HG03442 (cell line): Measurements from ENCODE around the gene GIN1.
"Not testable (repeated sequence)": the region's sequence is repeated elsewhere in the genome, so short reads cannot be mapped to it uniquely, and the experiment has no call there.

Experiments
- ATAC-seq: cut with Tn5 transposase; IDR thresholded peaks from one replicate; pipeline ENCODE4 v1.9.1; 2021; ENCODE audit warnings: mild to moderate bottlenecking, moderate library complexity; ENCODE audit not compliant: unreplicated experiment

Gene GIN1

GRCh38 chr5:103110403-103110802 lies 9.5 kb downstream of the GIN1 start:
- no peak for ATAC-seq

- no peak for ATAC-seq
Observed at GRCh38 chr5:103109277-103109676, 10.7 kb downstream of the GIN1 start.

GRCh38 chr5:103108086-103108485 lies 11.9 kb downstream of the GIN1 start:
- no peak for ATAC-seq

- ATAC-seq = no peak
Observed at GRCh38 chr5:103102234-103102633, 17.7 kb downstream of the GIN1 start.

- ATAC-seq = no peak
Observed at GRCh38 chr5:103101079-103101750, 18.7 kb downstream of the GIN1 start.

GRCh38 chr5:103098993-103099392 lies 20.9 kb downstream of the GIN1 start:
- no peak for ATAC-seq

GRCh38 chr5:103094737-103095136 lies 25.2 kb downstream of the GIN1 start:
- no peak for ATAC-seq

GRCh38 chr5:103093727-103094126 lies 26.2 kb downstream of the GIN1 start:
- ATAC-seq = no peak

- ATAC-seq = no peak
Observed at GRCh38 chr5:103092676-103093075, 27.3 kb downstream of the GIN1 start.

GRCh38 chr5:103090791-103091190 lies 29.1 kb downstream of the GIN1 start:
- ATAC-seq = no peak

GRCh38 chr5:103089272-103089671 lies 30.7 kb downstream of the GIN1 start:
- ATAC-seq = no peak

- no peak for ATAC-seq
Observed at GRCh38 chr5:103086547-103086946, 33.4 kb downstream of the GIN1 start.

- ATAC-seq = no peak
Observed at GRCh38 chr5:103079796-103080195, 40.1 kb downstream of the GIN1 start.

GRCh38 chr5:103075442-103075841 lies 44.5 kb downstream of the GIN1 start:
- ATAC-seq = no peak

- not testable (repeated sequence) for ATAC-seq
Observed at GRCh38 chr5:103073500-103073899, 46.4 kb downstream of the GIN1 start.

GRCh38 chr5:103066326-103066725 lies 53.6 kb downstream of the GIN1 start:
- no peak for ATAC-seq

- ATAC-seq = no peak
Observed at GRCh38 chr5:103060424-103060954, 59.4 kb downstream of the GIN1 start.

GRCh38 chr5:103059525-103059924 lies 60.4 kb downstream of the GIN1 start:
- no peak for ATAC-seq

- no peak for ATAC-seq
Observed at GRCh38 chr5:103057208-103058130, 62.5 kb downstream of the GIN1 start.

GRCh38 chr5:103046706-103047105 lies 73.2 kb downstream of the GIN1 start:
- ATAC-seq = not testable (repeated sequence)

GRCh38 chr5:103041071-103041676 lies 78.8 kb downstream of the GIN1 start:
- ATAC-seq = no peak
